Hepatocyte (in vitro differentiated cells): ENCODE measurements around the gene ADGRF3. TPM values are rescaled to one million over a fixed set of nuclear protein-coding genes. Genes with fewer than 3 reads are reported as not detected.

Source experiments
- DNase-seq: peaks from one replicate; pipeline ENCODE4 v3.0.0-alpha.2; 2016; ENCODE audit warnings: low spot score
- H2AFZ ChIP-seq: fragments of 200-600 bp; sonication (generic); 2 replicates; pipeline ENCODE4 v1.6.0; 2016; ENCODE audit warnings: antibody characterized with exemption, mild to moderate bottlenecking
- H3K27ac ChIP-seq: fragments of 200-600 bp; sonication (generic); 2 replicates; pipeline ENCODE4 v1.5.1; 2016; ENCODE audit warnings: mild to moderate bottlenecking
- H3K27me3 ChIP-seq: fragments of 200-600 bp; sonication (generic); 2 replicates; pipeline ENCODE4 v1.6.1; 2016
- H3K36me3 ChIP-seq: fragments of 200-600 bp; sonication (generic); replicated peaks from 2 replicates; pipeline ENCODE4 v1.5.1; 2016; ENCODE audit warnings: low read depth; ENCODE audit not compliant: insufficient read depth
- H3K4me1 ChIP-seq: fragments of 200-600 bp; sonication (generic); 2 replicates; pipeline ENCODE4 v1.5.1; 2016; ENCODE audit warnings: mild to moderate bottlenecking, moderate library complexity; ENCODE audit not compliant: insufficient read depth
- H3K4me2 ChIP-seq: fragments of 200-600 bp; sonication (generic); 2 replicates; pipeline ENCODE4 v1.6.0; 2016
- H3K4me3 ChIP-seq: fragments of 200-600 bp; sonication (generic); 2 replicates; pipeline ENCODE4 v1.5.1; 2016; ENCODE audit warnings: mild to moderate bottlenecking
- H3K79me2 ChIP-seq: fragments of 200-600 bp; sonication (generic); 2 replicates; pipeline ENCODE4 v1.6.0; 2017; ENCODE audit warnings: mild to moderate bottlenecking
- H3K9me2 ChIP-seq: fragments of 200-600 bp; sonication (generic); replicated peaks from 2 replicates; pipeline ENCODE4 v1.6.0; 2017; ENCODE audit warnings: mild to moderate bottlenecking; ENCODE audit not compliant: insufficient read depth
- H3K9me3 ChIP-seq: fragments of 200-600 bp; sonication (generic); 2 replicates; pipeline ENCODE4 v1.5.1; 2016; ENCODE audit warnings: low read depth, mild to moderate bottlenecking
- H4K20me1 ChIP-seq: fragments of 200-600 bp; sonication (generic); 2 replicates; pipeline ENCODE4 v1.6.0; 2016; ENCODE audit warnings: mild to moderate bottlenecking; ENCODE audit not compliant: insufficient read depth, poor library complexity, severe bottlenecking
- EZH2 ChIP-seq: fragments of 200-600 bp; sonication (generic); IDR thresholded peaks from 2 replicates; pipeline ENCODE4 v1.6.1; 2016; ENCODE audit warnings: antibody characterized with exemption, mild to moderate bottlenecking, borderline replicate concordance
- EZH2phosphoT487 ChIP-seq: fragments of 200-600 bp; sonication (generic); IDR thresholded peaks from one replicate; pipeline ENCODE4 v1.6.1; 2018; ENCODE audit warnings: antibody characterized with exemption, mild to moderate bottlenecking, low read depth, moderate library complexity; ENCODE audit not compliant: unreplicated experiment, severe bottlenecking
- WGBS: methylation state at CpG from one replicate; pipeline ENCODE4 v1.1.6; 2016; ENCODE audit warnings: low lambda C conversion rate; ENCODE audit errors: missing lambda C conversion rate; 5-methylcytosine and 5-hydroxymethylcytosine counted together
- polyA plus RNA-seq: library from polyadenylated mRNA; unstranded; fragments of >200 nt; fragmentation: Nextera tagmentation; extraction: Ambion mirVana; gene quantifications from 2 replicates; pipeline ENCODE4 v1.2.1, GENCODE V29; 2016
- total RNA-seq: library from RNA; depleted of rRNA; stranded (reverse); fragments of >200 nt; gene quantifications from 2 replicates; pipeline ENCODE4 v1.2.3, GENCODE V29; 2014
- TF ChIP-seq, protein P1 (sequence below): fragments of 200-600 bp; sonication (generic); IDR thresholded peaks from 2 replicates; pipeline ENCODE4 v1.5.1; 2016; ENCODE audit warnings: antibody characterized with exemption, mild to moderate bottlenecking; ENCODE audit not compliant: poor library complexity

ADGRF3 gene
- total and polyA plus RNA-seq, 2 experiments from 2014 or later, result 0.63 to 1.3 TPM

DNA sequence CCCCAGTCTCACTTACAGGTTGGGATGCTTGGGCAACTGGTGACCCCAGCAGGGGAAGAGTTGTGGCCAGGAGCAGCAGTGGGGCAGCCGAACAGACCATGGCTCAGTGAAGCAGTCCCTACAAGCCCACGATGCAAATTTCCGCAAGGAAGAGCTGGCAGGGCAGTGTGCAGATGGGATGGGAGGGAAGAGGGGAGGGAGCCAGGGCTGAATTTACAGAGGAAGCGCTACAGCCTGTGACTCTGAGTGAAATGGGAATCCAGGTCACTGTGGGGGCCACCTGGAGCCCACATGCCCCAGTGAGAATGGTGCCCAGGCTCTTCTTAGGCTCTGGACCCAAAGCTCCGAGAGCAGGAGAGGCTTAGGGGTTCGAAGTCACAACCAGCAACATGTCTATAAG lies 27.6 kb downstream of the ADGRF3 start:
- Histone ChIP-seq H3K4me1 (no peaks in the 10 kb centered on the region), H4K20me1 (no peaks in the 10 kb centered on the region), H3K79me2 (no peaks in the 10 kb centered on the region), H3K36me3 (no peaks in the 10 kb centered on the region), H3K4me3 (no peak overlapping the region), H3K27me3 (no peaks in the 10 kb centered on the region), H2AFZ (no peak overlapping the region), H3K9me3 (no peaks in the 10 kb centered on the region), H3K27ac (no peak overlapping the region), H3K9me2 (no peaks in the 10 kb centered on the region), H3K4me2 (no peak overlapping the region)
- 66% methylated on average over 6 of the region's 6 CpGs for WGBS
- no peak for DNase-seq
- TF ChIP-seq, protein P1, sequence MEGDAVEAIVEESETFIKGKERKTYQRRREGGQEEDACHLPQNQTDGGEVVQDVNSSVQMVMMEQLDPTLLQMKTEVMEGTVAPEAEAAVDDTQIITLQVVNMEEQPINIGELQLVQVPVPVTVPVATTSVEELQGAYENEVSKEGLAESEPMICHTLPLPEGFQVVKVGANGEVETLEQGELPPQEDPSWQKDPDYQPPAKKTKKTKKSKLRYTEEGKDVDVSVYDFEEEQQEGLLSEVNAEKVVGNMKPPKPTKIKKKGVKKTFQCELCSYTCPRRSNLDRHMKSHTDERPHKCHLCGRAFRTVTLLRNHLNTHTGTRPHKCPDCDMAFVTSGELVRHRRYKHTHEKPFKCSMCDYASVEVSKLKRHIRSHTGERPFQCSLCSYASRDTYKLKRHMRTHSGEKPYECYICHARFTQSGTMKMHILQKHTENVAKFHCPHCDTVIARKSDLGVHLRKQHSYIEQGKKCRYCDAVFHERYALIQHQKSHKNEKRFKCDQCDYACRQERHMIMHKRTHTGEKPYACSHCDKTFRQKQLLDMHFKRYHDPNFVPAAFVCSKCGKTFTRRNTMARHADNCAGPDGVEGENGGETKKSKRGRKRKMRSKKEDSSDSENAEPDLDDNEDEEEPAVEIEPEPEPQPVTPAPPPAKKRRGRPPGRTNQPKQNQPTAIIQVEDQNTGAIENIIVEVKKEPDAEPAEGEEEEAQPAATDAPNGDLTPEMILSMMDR, result no peak
- no peak for TF ChIP-seq EZH2
- TF ChIP-seq EZH2phosphoT487, result no peak

DNA sequence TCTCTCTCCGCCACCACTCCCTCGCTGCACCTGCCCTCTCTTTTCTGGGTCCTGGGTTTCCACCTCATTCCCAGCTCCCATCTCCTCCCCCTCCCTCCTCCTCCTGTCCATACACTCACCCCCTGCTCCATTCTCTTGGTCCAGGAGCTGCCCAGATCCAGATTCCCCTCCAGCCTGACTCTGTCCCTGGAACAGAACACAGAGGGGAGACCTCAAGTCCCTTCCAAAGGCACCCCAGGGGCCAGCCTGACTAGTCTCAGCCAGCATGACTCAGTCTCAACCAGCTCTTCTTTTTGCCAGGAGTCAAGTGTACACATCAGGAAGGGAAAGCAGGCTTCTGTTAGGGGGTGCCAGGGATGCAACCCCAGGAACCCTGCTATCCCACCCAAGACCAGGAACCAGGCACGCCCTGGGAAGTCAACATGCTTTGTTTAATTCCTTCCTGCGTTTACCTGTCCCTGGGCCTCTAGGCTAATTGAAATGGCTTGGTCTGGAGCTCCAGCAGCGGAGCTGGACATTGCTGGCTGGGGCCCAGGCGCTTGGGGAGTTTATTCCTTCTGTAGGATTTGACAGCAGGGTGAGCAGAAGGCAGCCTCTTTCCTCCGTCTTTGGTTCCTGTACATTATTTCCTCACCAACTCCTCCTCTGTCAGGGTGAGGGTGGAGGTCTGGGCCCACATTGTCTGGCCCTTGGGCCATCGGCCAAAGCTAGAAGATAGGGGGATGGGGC lies 29.0 kb downstream of the ADGRF3 start:
- H3K36me3 ChIP-seq, result no peaks in the 10 kb centered on the region
- TF ChIP-seq, protein P1, result no peak
- TF ChIP-seq EZH2phosphoT487, result no peak
- no peak for TF ChIP-seq EZH2
- WGBS, result 77% methylated on average over 8 of the region's 8 CpGs
- no peaks in the 10 kb centered on the region for H3K27me3 ChIP-seq
- no peaks in the 10 kb centered on the region for H3K9me3 ChIP-seq
- H2AFZ ChIP-seq, result no peak overlapping the region
- no peak overlapping the region for H3K27ac ChIP-seq
- H3K79me2 ChIP-seq, result no peaks in the 10 kb centered on the region
- H3K9me2 ChIP-seq, result no peaks in the 10 kb centered on the region
- H4K20me1 ChIP-seq, result no peaks in the 10 kb centered on the region
- no peak overlapping the region for H3K4me2 ChIP-seq
- no peaks in the 10 kb centered on the region for H3K4me1 ChIP-seq
- H3K4me3 ChIP-seq, result no peak overlapping the region
- no peak for DNase-seq

DNA sequence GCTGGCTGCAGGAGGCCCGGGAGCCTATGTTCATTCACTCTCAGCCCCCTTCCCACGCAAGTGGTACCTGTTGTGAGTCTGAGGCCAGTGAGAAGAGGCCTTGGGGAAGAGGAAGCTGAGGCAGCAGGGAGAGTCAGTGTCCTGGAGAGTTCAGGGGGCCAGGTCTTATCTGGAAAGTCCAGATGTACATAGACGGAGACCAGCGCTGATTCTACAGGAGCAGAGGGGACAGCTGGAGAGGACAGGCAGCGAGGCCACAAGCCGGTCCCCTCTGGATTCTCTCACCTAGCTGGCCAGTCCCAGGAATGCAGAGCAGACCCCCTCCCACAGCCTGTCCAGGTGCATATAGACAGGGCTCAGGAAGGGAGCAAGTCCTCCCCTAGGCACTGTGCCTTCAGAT lies 29.7 kb downstream of the ADGRF3 start:
- TF ChIP-seq, protein P1, result no peak
- TF ChIP-seq EZH2 (no peak), EZH2phosphoT487 (no peak)
- H3K4me2 ChIP-seq, result no peak overlapping the region
- no peaks in the 10 kb centered on the region for H3K9me2 ChIP-seq
- H3K9me3 ChIP-seq, result no peaks in the 10 kb centered on the region
- H3K27ac ChIP-seq, result no peak overlapping the region
- H2AFZ ChIP-seq, result no peak overlapping the region
- H3K79me2 ChIP-seq, result no peaks in the 10 kb centered on the region
- no peak overlapping the region for H3K4me3 ChIP-seq
- no peaks in the 10 kb centered on the region for H3K36me3 ChIP-seq
- 70% methylated on average over 6 of the region's 6 CpGs for WGBS
- no peaks in the 10 kb centered on the region for H3K4me1 ChIP-seq
- H4K20me1 ChIP-seq, result no peaks in the 10 kb centered on the region
- no peak for DNase-seq
- H3K27me3 ChIP-seq, result no peaks in the 10 kb centered on the region
